IPS-18a (cell line): Measurements from ENCODE around the gene POP4.

Experiments
- H3K27ac ChIP-seq: one replicate; pipeline ENCODE4 v1.5.1; 2013; ENCODE audit warnings: low read length
- H3K27me3 ChIP-seq: one replicate; pipeline ENCODE4 v1.6.1; 2013; ENCODE audit warnings: mild to moderate bottlenecking, low read length; ENCODE audit not compliant: control insufficient read depth, insufficient read depth
- H3K36me3 ChIP-seq: one replicate; pipeline ENCODE4 v1.6.1; 2013; ENCODE audit warnings: low read depth, low read length; ENCODE audit not compliant: control insufficient read depth
- H3K4me1 ChIP-seq: one replicate; pipeline ENCODE4 v1.6.1; 2013; ENCODE audit warnings: low read depth, low read length; ENCODE audit not compliant: control insufficient read depth
- H3K4me3 ChIP-seq: one replicate; pipeline ENCODE4 v1.5.1; 2013; ENCODE audit warnings: low read length
- H3K9ac ChIP-seq: one replicate; pipeline ENCODE4 v1.6.1; 2013; ENCODE audit warnings: mild to moderate bottlenecking, low read length, moderate library complexity
- H3K9me3 ChIP-seq: one replicate; pipeline ENCODE4 v1.6.1; 2013; ENCODE audit warnings: low read depth, low read length; ENCODE audit not compliant: control insufficient read depth

The POP4 gene

GRCh38 chr19:29596885-29597525 lies 9.1 kb upstream of the POP4 start:
- Histone ChIP-seq H3K4me1 (peaks cover 19% of the 10 kb centered on the region), H3K9me3 (no peaks in the 10 kb centered on the region), H3K27me3 (peaks cover 26% of the 10 kb centered on the region), H3K36me3 (no peaks in the 10 kb centered on the region), H3K4me3 (no peak overlapping the region), H3K27ac (no peak overlapping the region), H3K9ac (no peak overlapping the region)

- H3K9me3 ChIP-seq, result no peaks in the 10 kb centered on the region
- peaks cover 26% of the 10 kb centered on the region for H3K27me3 ChIP-seq
- no peak overlapping the region for H3K9ac ChIP-seq
- no peaks in the 10 kb centered on the region for H3K36me3 ChIP-seq
- H3K4me1 ChIP-seq, result peaks cover 19% of the 10 kb centered on the region
- H3K27ac ChIP-seq, result no peak overlapping the region
- H3K4me3 ChIP-seq, result no peak overlapping the region
These were observed 8.0 kb upstream of the POP4 start for GRCh38 chr19:29598036-29598435.

- H3K27me3 ChIP-seq, result peaks cover 26% of the 10 kb centered on the region
- no peak overlapping the region for H3K27ac ChIP-seq
- peaks cover 19% of the 10 kb centered on the region for H3K4me1 ChIP-seq
- H3K9me3 ChIP-seq, result no peaks in the 10 kb centered on the region
- H3K9ac ChIP-seq, result no peak overlapping the region
- no peak overlapping the region for H3K4me3 ChIP-seq
- no peaks in the 10 kb centered on the region for H3K36me3 ChIP-seq
These were observed 7.6 kb upstream of the POP4 start for GRCh38 chr19:29598496-29598895.

GRCh38 chr19:29603308-29603707 lies 2.8 kb upstream of the POP4 start:
- Histone ChIP-seq H3K4me1 (no peaks in the 10 kb centered on the region), H3K36me3 (no peaks in the 10 kb centered on the region), H3K9me3 (no peaks in the 10 kb centered on the region), H3K27ac (no peak overlapping the region), H3K27me3 (no peaks in the 10 kb centered on the region), H3K4me3 (no peak overlapping the region), H3K9ac (no peak overlapping the region)

- H3K9me3 ChIP-seq, result no peaks in the 10 kb centered on the region
- H3K4me1 ChIP-seq, result no peaks in the 10 kb centered on the region
- H3K4me3 ChIP-seq, result peak overlapping the region; percentile 74
- H3K9ac ChIP-seq, result peak overlapping the region; percentile 79
- peaks cover 10% of the 10 kb centered on the region for H3K36me3 ChIP-seq
- no peak overlapping the region for H3K27ac ChIP-seq
- H3K27me3 ChIP-seq, result no peaks in the 10 kb centered on the region
These were observed 301 bp downstream of the POP4 start for GRCh38 chr19:29606420-29606747.

GRCh38 chr19:29609636-29610035 lies 3.6 kb downstream of the POP4 start:
- peaks cover 33% of the 10 kb centered on the region for H3K36me3 ChIP-seq

GRCh38 chr19:29610213-29610573 lies 4.1 kb downstream of the POP4 start:
- Histone ChIP-seq H3K9ac (no peak overlapping the region), H3K27ac (no peak overlapping the region), H3K27me3 (no peaks in the 10 kb centered on the region), H3K9me3 (no peaks in the 10 kb centered on the region), H3K36me3 (peaks cover 33% of the 10 kb centered on the region), H3K4me3 (no peak overlapping the region), H3K4me1 (no peaks in the 10 kb centered on the region)

More at GRCh38 chr19:29609636-29610035, 3.6 kb downstream of the POP4 start:
- H3K4me1 ChIP-seq, result no peaks in the 10 kb centered on the region
- no peaks in the 10 kb centered on the region for H3K9me3 ChIP-seq
- no peaks in the 10 kb centered on the region for H3K27me3 ChIP-seq
- no peak overlapping the region for H3K27ac ChIP-seq
- no peak overlapping the region for H3K9ac ChIP-seq
- H3K4me3 ChIP-seq, result no peak overlapping the region

GRCh38 chr19:29610574-29611271 lies 4.6 kb downstream of the POP4 start:
- Histone ChIP-seq H3K4me1 (no peaks in the 10 kb centered on the region), H3K9ac (peak overlapping the region; percentile 28), H3K4me3 (no peak overlapping the region)

GRCh38 chr19:29612121-29612520 lies 6.0 kb downstream of the POP4 start:
- Histone ChIP-seq H3K9me3 (no peaks in the 10 kb centered on the region), H3K27me3 (no peaks in the 10 kb centered on the region), H3K4me1 (no peaks in the 10 kb centered on the region), H3K9ac (no peak overlapping the region), H3K27ac (no peak overlapping the region), H3K36me3 (peaks cover 45% of the 10 kb centered on the region), H3K4me3 (no peak overlapping the region)

More at GRCh38 chr19:29610574-29611271, 4.6 kb downstream of the POP4 start:
- H3K27me3 ChIP-seq, result no peaks in the 10 kb centered on the region
- H3K36me3 ChIP-seq, result peaks cover 38% of the 10 kb centered on the region
- no peaks in the 10 kb centered on the region for H3K9me3 ChIP-seq
- peak overlapping the region; percentile 49 for H3K27ac ChIP-seq

GRCh38 chr19:29612801-29613595 lies 6.9 kb downstream of the POP4 start:
- no peaks in the 10 kb centered on the region for H3K4me1 ChIP-seq
- no peaks in the 10 kb centered on the region for H3K27me3 ChIP-seq
- no peak overlapping the region for H3K27ac ChIP-seq
- H3K4me3 ChIP-seq, result no peak overlapping the region
- H3K36me3 ChIP-seq, result peaks cover 45% of the 10 kb centered on the region
- no peaks in the 10 kb centered on the region for H3K9me3 ChIP-seq
- H3K9ac ChIP-seq, result no peak overlapping the region

- no peaks in the 10 kb centered on the region for H3K27me3 ChIP-seq
- H3K27ac ChIP-seq, result no peak overlapping the region
- H3K36me3 ChIP-seq, result peaks cover 41% of the 10 kb centered on the region
- no peaks in the 10 kb centered on the region for H3K4me1 ChIP-seq
- H3K9me3 ChIP-seq, result no peaks in the 10 kb centered on the region
- H3K4me3 ChIP-seq, result no peak overlapping the region
- H3K9ac ChIP-seq, result no peak overlapping the region
These were observed 8.0 kb downstream of the POP4 start for GRCh38 chr19:29614046-29614445.
